ENCODE data around the gene PTCH1. TPM values are rescaled to one million over a fixed set of nuclear protein-coding genes. Genes with fewer than 3 reads are reported as not detected.

Gene PTCH1
- total RNA-seq, 1 donor from 2014 or later: 25.2 TPM

DNA sequence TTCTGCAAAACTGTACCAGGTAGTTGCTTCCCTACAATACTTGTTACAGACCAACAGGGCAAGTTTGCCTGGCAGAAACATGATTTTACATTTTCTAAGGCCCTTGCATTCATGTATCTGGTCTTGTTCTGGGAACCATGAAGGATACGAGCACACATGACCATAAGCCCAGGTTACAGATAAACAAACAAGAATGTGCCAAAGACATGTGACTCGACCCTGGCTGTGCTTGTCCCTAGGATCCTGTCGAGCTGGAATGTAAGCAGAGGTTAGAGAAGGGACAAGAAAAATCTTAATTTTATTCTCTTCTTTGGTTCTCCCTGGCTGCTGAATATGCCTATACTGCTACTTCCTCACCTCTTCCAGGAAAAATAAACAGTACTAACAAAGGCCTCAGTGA is 32.5 kb downstream of the PTCH1 start:
- Histone ChIP-seq H3K36me3 (peaks cover 9 to 14% of the 10 kb centered on the region in 2 donors), H3K27me3 (no peaks in the 10 kb centered on the region), H3K4me3 (no peak overlapping the region), H3K9me3 (no peaks in the 10 kb centered on the region), H3K27ac (no peak overlapping the region), H3K4me1 (no peaks in the 10 kb centered on the region)
- no peak for TF ChIP-seq CTCF (IDR thresholded peaks at IDR 0.05)
- no peak for DNase-seq (ENCODE audit: low spot score in 2 of 2)
- intact Hi-C loops (cut with DNase I): no loop called here

DNA sequence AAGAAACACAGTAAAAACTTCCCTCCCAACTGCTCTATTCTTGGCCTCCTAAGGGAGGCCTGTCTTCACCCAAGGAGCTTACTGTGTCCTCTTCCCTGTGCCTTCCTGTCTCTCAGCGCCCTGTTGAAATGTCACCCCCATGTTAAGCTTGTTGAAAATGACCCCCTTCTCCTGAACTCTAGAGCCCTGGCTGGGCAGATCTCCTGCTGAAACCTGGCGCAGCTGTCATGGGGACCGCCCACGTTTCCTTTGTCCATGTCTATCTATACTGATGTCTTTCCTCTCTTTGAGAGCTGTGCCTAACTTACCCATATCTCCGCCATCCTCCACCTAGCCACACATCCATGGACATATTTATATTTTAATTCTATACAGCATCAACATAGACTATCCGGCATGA is 33.3 kb downstream of the PTCH1 start:
- no peak for TF ChIP-seq CTCF (IDR thresholded peaks at IDR 0.05)
- Histone ChIP-seq H3K4me3 (no peak overlapping the region), H3K27ac (no peak overlapping the region), H3K4me1 (no peaks in the 10 kb centered on the region), H3K27me3 (no peaks in the 10 kb centered on the region), H3K9me3 (no peaks in the 10 kb centered on the region), H3K36me3 (peaks cover 10 to 22% of the 10 kb centered on the region in 2 donors)
- no peak for DNase-seq (ENCODE audit: low spot score in 2 of 2)
- intact Hi-C loops (cut with DNase I): no loop called here

- H3K4me1 ChIP-seq: no peaks in the 10 kb centered on the region
- no peak overlapping the region for H3K27ac ChIP-seq
- peaks cover 17 to 29% of the 10 kb centered on the region in 2 donors for H3K36me3 ChIP-seq
- no peak for TF ChIP-seq CTCF (IDR thresholded peaks at IDR 0.05)
- intact Hi-C loops (cut with DNase I): no loop called here
- no peak for DNase-seq (ENCODE audit: low spot score in 2 of 2)
- H3K4me3 ChIP-seq: no peak overlapping the region
- H3K27me3 ChIP-seq: no peaks in the 10 kb centered on the region
- no peaks in the 10 kb centered on the region for H3K9me3 ChIP-seq
Observed at GRCh38 chr9:95482621-95483020, 34.1 kb downstream of the PTCH1 start.

DNA sequence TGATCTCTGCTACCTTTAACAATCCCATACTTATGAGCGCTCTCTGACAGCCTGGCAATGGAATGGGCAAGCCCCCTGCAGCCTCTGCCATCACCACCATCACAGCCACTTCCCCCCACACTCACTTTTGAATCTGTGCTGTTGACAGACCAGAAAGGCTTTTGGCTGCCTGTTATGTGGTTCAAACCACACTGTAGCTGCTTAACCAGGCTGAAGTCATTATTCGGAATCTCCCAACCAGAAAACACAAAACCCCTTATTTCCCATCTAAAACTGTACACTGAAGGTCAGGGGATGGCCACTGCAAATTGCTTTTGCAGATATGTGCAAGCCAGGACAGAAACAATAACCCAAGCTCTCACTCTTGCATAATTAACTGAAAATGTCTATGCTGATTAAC is 35.8 kb downstream of the PTCH1 start:
- H3K27me3 ChIP-seq: no peaks in the 10 kb centered on the region
- peaks cover 32 to 45% of the 10 kb centered on the region in 2 donors for H3K36me3 ChIP-seq
- intact Hi-C loops (cut with DNase I): no loop called here
- no peak overlapping the region for H3K4me3 ChIP-seq
- H3K4me1 ChIP-seq: no peaks in the 10 kb centered on the region
- DNase-seq (ENCODE audit: low spot score in 2 of 2): no peak
- H3K27ac ChIP-seq: no peak overlapping the region
- H3K9me3 ChIP-seq: no peaks in the 10 kb centered on the region
- TF ChIP-seq CTCF (IDR thresholded peaks at IDR 0.05): no peak

- no peaks in the 10 kb centered on the region for H3K4me1 ChIP-seq
- H3K27me3 ChIP-seq: no peaks in the 10 kb centered on the region
- peaks cover 39 to 51% of the 10 kb centered on the region in 2 donors for H3K36me3 ChIP-seq
- no peaks in the 10 kb centered on the region for H3K9me3 ChIP-seq
- intact Hi-C loops (cut with DNase I): no loop called here
- no peak overlapping the region for H3K27ac ChIP-seq
- H3K4me3 ChIP-seq: no peak overlapping the region
- TF ChIP-seq CTCF (IDR thresholded peaks at IDR 0.05): no peak
- DNase-seq (ENCODE audit: low spot score in 2 of 2): no peak
Observed at GRCh38 chr9:95480346-95480745, 36.4 kb downstream of the PTCH1 start.

GRCh38 chr9:95479330-95479729 is 37.4 kb downstream of the PTCH1 start:
- intact Hi-C loops (cut with DNase I): no loop called here
- Histone ChIP-seq H3K36me3 (peaks cover 44 to 62% of the 10 kb centered on the region in 2 donors), H3K27me3 (no peaks in the 10 kb centered on the region), H3K9me3 (no peaks in the 10 kb centered on the region), H3K27ac (no peak overlapping the region), H3K4me3 (no peak overlapping the region), H3K4me1 (no peaks in the 10 kb centered on the region)
- no peak for DNase-seq (ENCODE audit: low spot score in 2 of 2)
- TF ChIP-seq CTCF (IDR thresholded peaks at IDR 0.05): no peak

Measured in ascending aorta (tissue), 2 donors.